Measurements from ENCODE around the gene TNNT3. TPM values are rescaled to one million over a fixed set of nuclear protein-coding genes. Genes with fewer than 3 reads are reported as not detected.

The TNNT3 gene
- total and polyA plus RNA-seq, 2 experiments from 2014 or later = not detected

DNA sequence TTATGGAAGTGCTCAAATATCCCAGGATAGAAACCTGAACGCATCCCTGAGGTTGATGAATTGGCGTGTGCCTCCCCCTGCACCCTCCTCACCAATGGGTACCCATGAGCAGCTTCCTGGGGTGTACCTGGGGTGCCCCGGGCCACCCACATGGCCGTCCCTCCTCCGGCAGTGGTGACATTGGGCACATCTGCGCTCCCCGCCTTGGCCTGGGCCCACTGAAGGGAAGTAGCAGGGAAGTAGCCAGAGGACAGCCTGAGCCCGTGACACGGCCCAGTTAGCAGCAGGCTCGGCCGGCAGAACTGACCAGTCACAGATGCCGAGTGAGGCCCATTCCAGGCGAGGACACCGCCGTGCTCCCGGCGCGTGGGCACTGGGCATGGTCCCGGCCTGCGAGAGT lies 44.4 kb downstream of the TNNT3 start:
- H4K20me1 ChIP-seq (ENCODE audit: insufficient read depth) = no peaks in the 10 kb centered on the region
- no peaks in the 10 kb centered on the region for H3K79me2 ChIP-seq (ENCODE audit: insufficient read depth)
- H3K9me3 ChIP-seq (ENCODE audit: low read depth) = no peaks in the 10 kb centered on the region
- no peaks in the 10 kb centered on the region for H3F3A ChIP-seq (ENCODE audit: insufficient read depth)
- no peak overlapping the region for H3K4me2 ChIP-seq (ENCODE audit: unreplicated experiment)
- no peak for TF ChIP-seq EZH2phosphoT487 (IDR thresholded peaks at IDR 0.05; ENCODE audit: insufficient read depth, low read depth)
- no peak for TF ChIP-seq EZH2 (IDR thresholded peaks at IDR 0.05; ENCODE audit: insufficient read depth, poor library complexity, severe bottlenecking)
- no CpG with 5 or more reads among the region's 20 CpGs for WGBS, 2 experiments (ENCODE audit: low coverage in 1 of 2, low lambda C conversion rate in 2 of 2, missing lambda C conversion rate in 2 of 2)
- no peak overlapping the region for H3K4me3 ChIP-seq
- no peak overlapping the region for H3K27ac ChIP-seq
- H3K27me3 ChIP-seq (replicated peaks; ENCODE audit: insufficient read depth) = no peaks in the 10 kb centered on the region
- in situ Hi-C loops (cut with MboI) = no loop called here
- H2AFZ ChIP-seq = no peak overlapping the region
- no peak overlapping the region for H3K9ac ChIP-seq
- H3K4me1 ChIP-seq (ENCODE audit: insufficient read depth) = no peaks in the 10 kb centered on the region
- DNase-seq = no peak
- no peaks in the 10 kb centered on the region for H3K9me2 ChIP-seq (ENCODE audit: insufficient read depth)
- no peaks in the 10 kb centered on the region for H3K36me3 ChIP-seq (ENCODE audit: low read depth)

DNA sequence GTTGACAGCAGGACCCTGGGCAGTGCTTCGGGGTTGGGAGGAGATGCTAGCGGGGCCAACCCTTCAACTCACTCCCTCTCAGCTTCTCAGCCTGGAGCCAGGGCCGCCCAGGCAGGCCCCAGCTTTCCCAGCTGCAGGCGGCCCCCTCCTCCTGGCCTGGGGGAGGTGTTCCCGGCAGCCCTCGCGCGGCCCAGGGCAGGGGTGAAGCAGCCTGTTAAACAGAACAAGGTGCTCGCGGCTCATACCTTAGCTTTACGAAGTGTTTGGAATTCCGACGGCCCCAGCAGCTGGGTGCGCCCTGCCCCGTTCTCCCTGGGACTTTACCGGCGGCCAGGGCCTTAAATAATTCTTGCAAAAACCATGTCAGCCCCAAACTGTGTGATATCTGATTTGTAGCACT lies 44.8 kb downstream of the TNNT3 start:
- DNase-seq = no peak
- H3K9me3 ChIP-seq (ENCODE audit: low read depth) = no peaks in the 10 kb centered on the region
- no peak overlapping the region for H3K4me3 ChIP-seq
- no peak overlapping the region for H3K9ac ChIP-seq
- H3K36me3 ChIP-seq (ENCODE audit: low read depth) = no peaks in the 10 kb centered on the region
- H3K4me1 ChIP-seq (ENCODE audit: insufficient read depth) = no peaks in the 10 kb centered on the region
- H3K27ac ChIP-seq = no peak overlapping the region
- no peak for TF ChIP-seq EZH2phosphoT487 (IDR thresholded peaks at IDR 0.05; ENCODE audit: insufficient read depth, low read depth)
- no peak for TF ChIP-seq EZH2 (IDR thresholded peaks at IDR 0.05; ENCODE audit: insufficient read depth, poor library complexity, severe bottlenecking)
- no peaks in the 10 kb centered on the region for H4K20me1 ChIP-seq (ENCODE audit: insufficient read depth)
- H3F3A ChIP-seq (ENCODE audit: insufficient read depth) = no peaks in the 10 kb centered on the region
- no peaks in the 10 kb centered on the region for H3K9me2 ChIP-seq (ENCODE audit: insufficient read depth)
- in situ Hi-C loops (cut with MboI) = no loop called here
- H3K79me2 ChIP-seq (ENCODE audit: insufficient read depth) = no peaks in the 10 kb centered on the region
- WGBS, 2 experiments (ENCODE audit: low coverage in 1 of 2, low lambda C conversion rate in 2 of 2, missing lambda C conversion rate in 2 of 2) = no CpG with 5 or more reads among the region's 17 CpGs
- H3K4me2 ChIP-seq (ENCODE audit: unreplicated experiment) = no peak overlapping the region
- H2AFZ ChIP-seq = no peak overlapping the region
- no peaks in the 10 kb centered on the region for H3K27me3 ChIP-seq (replicated peaks; ENCODE audit: insufficient read depth)

DNA sequence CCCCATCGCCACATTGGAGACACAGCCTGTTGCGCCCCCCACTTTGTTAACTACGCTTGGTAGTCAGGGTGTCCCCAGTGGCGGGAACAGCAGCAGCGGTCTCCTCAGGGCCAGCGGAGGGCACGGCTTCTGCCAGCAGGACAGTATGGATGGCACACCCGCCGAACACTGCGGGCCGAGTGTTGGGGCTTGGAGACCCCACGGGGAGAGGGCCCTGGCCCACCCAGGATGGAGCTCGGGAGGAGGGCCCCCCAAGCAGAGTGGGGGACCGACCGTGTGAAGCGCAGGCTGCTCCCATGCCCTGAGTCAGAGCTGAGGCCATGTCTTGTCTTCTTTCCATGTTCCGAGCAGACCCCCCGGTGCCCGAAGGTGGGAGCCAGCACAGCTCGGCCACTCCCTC lies 45.5 kb downstream of the TNNT3 start:
- no peak for TF ChIP-seq EZH2 (IDR thresholded peaks at IDR 0.05; ENCODE audit: insufficient read depth, poor library complexity, severe bottlenecking)
- no peak for TF ChIP-seq EZH2phosphoT487 (IDR thresholded peaks at IDR 0.05; ENCODE audit: insufficient read depth, low read depth)
- Histone ChIP-seq H3K36me3 (ENCODE audit: low read depth) (no peaks in the 10 kb centered on the region), H4K20me1 (ENCODE audit: insufficient read depth) (no peaks in the 10 kb centered on the region), H3K9me3 (ENCODE audit: low read depth) (no peaks in the 10 kb centered on the region), H3K79me2 (ENCODE audit: insufficient read depth) (no peaks in the 10 kb centered on the region), H3K4me1 (ENCODE audit: insufficient read depth) (no peaks in the 10 kb centered on the region), H3K9ac (no peak overlapping the region), H2AFZ (no peak overlapping the region), H3K27ac (no peak overlapping the region), H3K27me3 (replicated peaks; ENCODE audit: insufficient read depth) (no peaks in the 10 kb centered on the region), H3F3A (ENCODE audit: insufficient read depth) (no peaks in the 10 kb centered on the region), H3K4me3 (no peak overlapping the region), H3K4me2 (ENCODE audit: unreplicated experiment) (no peak overlapping the region), H3K9me2 (ENCODE audit: insufficient read depth) (no peaks in the 10 kb centered on the region)
- no peak for DNase-seq
- no CpG with 5 or more reads among the region's 20 CpGs for WGBS, 2 experiments (ENCODE audit: low coverage in 1 of 2, low lambda C conversion rate in 2 of 2, missing lambda C conversion rate in 2 of 2)
- in situ Hi-C loops (cut with MboI) = no loop called here

DNA sequence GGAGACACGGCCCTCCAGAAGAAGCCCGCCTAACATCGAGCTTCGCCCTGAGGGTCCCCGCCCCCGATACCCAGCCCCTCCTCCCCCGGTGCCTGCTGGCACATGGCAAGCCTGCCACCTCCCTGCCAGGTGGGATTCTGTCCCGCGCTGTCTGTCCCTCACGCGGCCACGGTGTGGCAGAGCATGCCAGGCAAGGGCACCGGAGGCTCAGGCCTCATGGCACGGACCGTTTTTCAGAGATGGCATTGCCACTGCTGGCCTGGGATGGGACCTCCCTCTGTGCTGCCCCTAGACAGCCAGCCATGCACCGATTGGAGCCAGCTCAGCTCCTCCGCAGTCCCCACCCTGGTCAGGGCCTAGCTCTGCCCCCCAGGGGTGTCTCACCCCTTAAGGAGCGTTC lies 47.0 kb downstream of the TNNT3 start:
- in situ Hi-C loops (cut with MboI) = no loop called here
- no peak overlapping the region for H3K9ac ChIP-seq
- no peak overlapping the region for H3K4me2 ChIP-seq (ENCODE audit: unreplicated experiment)
- H3K4me1 ChIP-seq (ENCODE audit: insufficient read depth) = no peaks in the 10 kb centered on the region
- H3K36me3 ChIP-seq (ENCODE audit: low read depth) = no peaks in the 10 kb centered on the region
- no peak for TF ChIP-seq EZH2 (IDR thresholded peaks at IDR 0.05; ENCODE audit: insufficient read depth, poor library complexity, severe bottlenecking)
- no peak for TF ChIP-seq EZH2phosphoT487 (IDR thresholded peaks at IDR 0.05; ENCODE audit: insufficient read depth, low read depth)
- WGBS, 2 experiments (ENCODE audit: low coverage in 1 of 2, low lambda C conversion rate in 2 of 2, missing lambda C conversion rate in 2 of 2) = no CpG with 5 or more reads among the region's 18 CpGs
- H3K9me2 ChIP-seq (ENCODE audit: insufficient read depth) = no peaks in the 10 kb centered on the region
- H3K79me2 ChIP-seq (ENCODE audit: insufficient read depth) = no peaks in the 10 kb centered on the region
- H2AFZ ChIP-seq = no peak overlapping the region
- H3F3A ChIP-seq (ENCODE audit: insufficient read depth) = no peaks in the 10 kb centered on the region
- no peak overlapping the region for H3K4me3 ChIP-seq
- no peaks in the 10 kb centered on the region for H3K27me3 ChIP-seq (replicated peaks; ENCODE audit: insufficient read depth)
- no peaks in the 10 kb centered on the region for H3K9me3 ChIP-seq (ENCODE audit: low read depth)
- no peak for DNase-seq
- no peak overlapping the region for H3K27ac ChIP-seq
- H4K20me1 ChIP-seq (ENCODE audit: insufficient read depth) = no peaks in the 10 kb centered on the region

DNA sequence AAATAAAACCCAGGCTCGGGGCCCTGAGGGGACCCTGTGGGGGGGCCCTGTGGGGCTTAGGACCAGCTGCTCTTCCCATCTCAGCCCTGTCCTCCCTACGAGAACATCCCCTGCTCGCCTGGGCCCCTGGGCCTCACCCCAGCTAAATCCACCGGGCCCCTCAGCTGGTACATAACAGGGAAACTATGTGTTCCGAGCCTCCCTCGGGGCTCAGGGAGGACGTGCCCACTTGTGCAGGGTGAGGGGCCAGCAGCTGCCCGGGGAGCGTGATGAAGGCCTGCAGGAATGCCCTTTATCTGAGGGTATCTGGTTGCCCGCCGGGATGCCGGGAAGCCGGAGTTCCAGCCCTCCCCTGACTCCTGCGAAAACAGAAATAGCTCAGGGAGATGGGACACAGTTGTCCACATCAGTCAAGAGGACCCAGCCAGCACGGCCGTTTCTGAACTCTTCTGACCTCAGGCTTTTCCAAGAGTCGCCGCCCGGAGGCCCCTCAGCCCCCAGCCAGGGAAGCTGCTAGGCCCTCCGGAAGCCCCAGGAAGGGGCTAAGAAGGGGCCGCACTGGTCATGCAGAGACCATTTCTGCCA lies 48.2 kb downstream of the TNNT3 start:
- H3K27ac ChIP-seq = no peak overlapping the region
- no peak overlapping the region for H3K4me3 ChIP-seq
- H4K20me1 ChIP-seq (ENCODE audit: insufficient read depth) = no peaks in the 10 kb centered on the region
- no peaks in the 10 kb centered on the region for H3K79me2 ChIP-seq (ENCODE audit: insufficient read depth)
- H3K4me2 ChIP-seq (ENCODE audit: unreplicated experiment) = no peak overlapping the region
- no peaks in the 10 kb centered on the region for H3F3A ChIP-seq (ENCODE audit: insufficient read depth)
- no peaks in the 10 kb centered on the region for H3K9me2 ChIP-seq (ENCODE audit: insufficient read depth)
- H3K4me1 ChIP-seq (ENCODE audit: insufficient read depth) = no peaks in the 10 kb centered on the region
- WGBS, 2 experiments (ENCODE audit: low coverage in 1 of 2, low lambda C conversion rate in 2 of 2, missing lambda C conversion rate in 2 of 2) = no CpG with 5 or more reads among the region's 21 CpGs
- H3K36me3 ChIP-seq (ENCODE audit: low read depth) = no peaks in the 10 kb centered on the region
- no peaks in the 10 kb centered on the region for H3K27me3 ChIP-seq (replicated peaks; ENCODE audit: insufficient read depth)
- TF ChIP-seq EZH2 (IDR thresholded peaks at IDR 0.05; ENCODE audit: insufficient read depth, poor library complexity, severe bottlenecking) = no peak
- no peak for TF ChIP-seq EZH2phosphoT487 (IDR thresholded peaks at IDR 0.05; ENCODE audit: insufficient read depth, low read depth)
- H3K9ac ChIP-seq = no peak overlapping the region
- DNase-seq = no peak
- in situ Hi-C loops (cut with MboI) = no loop called here
- H3K9me3 ChIP-seq (ENCODE audit: low read depth) = no peaks in the 10 kb centered on the region
- no peak overlapping the region for H2AFZ ChIP-seq
